HG03521 (cell line): ENCODE results near the gene CNTN1.

Source experiments
- ATAC-seq: cut with Tn5 transposase; IDR thresholded peaks from one replicate; pipeline ENCODE4 v1.9.1; 2021; ENCODE audit warnings: mild to moderate bottlenecking, moderate library complexity; ENCODE audit not compliant: unreplicated experiment

The CNTN1 gene

DNA sequence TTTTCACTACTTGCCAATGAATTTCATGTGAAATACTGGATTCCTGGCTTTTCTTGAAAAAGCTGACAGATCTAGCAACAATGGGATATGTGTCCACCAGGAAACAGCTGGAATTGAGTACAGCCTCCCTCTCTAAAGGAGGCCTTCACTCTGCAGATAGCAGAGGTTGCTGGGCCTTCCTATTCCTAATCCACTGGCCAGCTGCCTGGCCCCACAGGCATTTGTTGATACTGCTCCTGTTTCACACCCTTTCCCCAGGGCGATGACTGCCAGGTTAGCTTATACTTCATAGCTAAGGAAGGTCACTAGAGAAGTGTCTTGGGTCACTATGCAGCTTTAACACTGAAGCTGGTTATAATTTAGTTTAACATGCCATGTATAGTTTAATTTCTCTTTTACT lies 408.3 kb downstream of the CNTN1 start:
- ATAC-seq: no peak

DNA sequence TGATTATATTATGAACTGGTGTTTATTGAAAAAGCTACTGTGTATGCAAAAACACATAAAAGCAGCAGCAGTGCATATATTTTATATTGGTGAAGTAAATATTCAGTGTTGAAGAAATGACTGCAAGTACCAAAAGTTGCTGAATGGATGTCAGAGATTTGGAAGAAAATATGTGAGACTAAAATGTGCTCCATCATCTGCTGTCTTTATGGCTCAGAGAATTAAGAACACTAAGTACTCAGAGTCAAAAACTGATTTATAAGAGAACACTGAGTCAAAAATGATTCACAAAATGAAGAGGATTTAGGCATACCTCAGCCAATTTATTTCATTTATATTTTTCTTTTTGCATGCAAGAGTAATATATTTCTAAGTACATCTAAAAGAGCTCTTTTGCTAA lies 409.6 kb downstream of the CNTN1 start:
- ATAC-seq: no peak

DNA sequence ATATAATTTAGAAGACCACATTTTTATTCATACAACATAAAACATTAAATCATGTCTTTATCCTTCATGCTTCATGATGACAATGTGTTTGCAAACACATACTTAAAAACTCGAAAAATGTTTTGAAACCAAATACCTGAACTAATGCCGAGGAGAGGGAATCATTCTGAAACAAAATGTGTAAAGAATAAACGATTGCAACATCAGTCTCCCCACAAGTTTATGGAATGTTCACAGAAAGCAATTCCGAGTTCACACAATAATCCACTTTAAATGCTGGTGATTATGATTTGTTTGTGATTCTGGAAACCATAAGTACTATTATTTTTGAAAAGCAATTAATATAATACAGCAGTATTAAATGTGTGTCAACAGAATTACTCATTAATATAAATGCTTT lies 411.4 kb downstream of the CNTN1 start:
- no peak for ATAC-seq

DNA sequence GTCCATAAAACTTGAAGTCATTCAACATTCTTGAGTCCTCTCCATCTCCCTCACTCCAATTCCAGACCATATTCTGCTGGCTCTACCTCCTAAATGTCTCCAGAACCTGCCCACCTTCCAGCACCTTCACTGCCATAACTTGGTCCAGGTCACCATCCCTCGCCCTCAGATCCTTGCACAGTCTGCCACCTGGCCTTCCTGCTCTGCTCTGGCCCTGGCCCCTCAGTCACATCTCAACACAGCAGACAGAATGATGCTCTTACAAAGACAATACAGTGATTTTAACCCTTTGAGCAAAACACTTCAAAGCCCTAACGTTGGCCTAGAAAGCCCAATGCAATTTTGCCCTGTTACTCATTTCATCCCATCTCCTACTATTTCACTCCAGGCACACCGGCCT lies 414.1 kb downstream of the CNTN1 start:
- no peak for ATAC-seq

DNA sequence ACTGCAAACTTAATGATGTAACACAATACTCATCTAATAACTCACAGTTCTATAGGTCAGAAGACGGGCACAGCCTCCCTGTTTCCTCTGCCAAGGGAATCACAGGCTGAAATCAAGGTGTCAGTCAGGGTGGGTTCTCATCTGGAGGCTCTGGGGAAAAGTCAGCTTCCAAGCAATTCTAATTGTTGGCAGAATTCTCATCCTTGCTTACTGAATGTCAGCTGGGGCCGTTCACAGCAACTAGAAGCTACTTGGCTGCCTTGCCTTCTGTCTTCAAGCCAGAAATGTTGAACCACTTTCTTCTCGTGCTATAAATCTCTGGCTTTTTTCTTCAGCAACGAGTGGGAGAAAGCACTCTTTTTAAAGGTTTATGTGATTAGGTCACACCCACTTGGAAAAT lies 415.8 kb downstream of the CNTN1 start:
- no peak for ATAC-seq

DNA sequence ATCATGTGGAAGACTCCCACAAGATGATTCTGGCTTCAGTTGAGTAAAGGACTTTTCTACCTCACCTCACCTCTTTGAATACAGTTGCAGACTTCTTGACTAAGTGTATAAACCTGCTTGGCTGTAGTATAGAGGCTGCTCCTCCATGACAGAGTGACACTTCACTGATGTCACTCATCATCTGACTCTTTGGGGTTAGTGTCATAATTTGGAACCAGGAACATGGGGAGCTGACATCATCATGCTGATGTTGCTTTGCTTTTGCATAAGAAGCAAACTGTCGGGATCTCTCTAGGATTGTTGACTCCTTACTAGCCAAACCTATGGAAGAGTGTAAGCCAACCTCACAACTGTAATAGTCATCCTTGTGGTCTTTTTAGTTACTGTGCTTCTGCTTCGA lies 420.7 kb downstream of the CNTN1 start:
- no peak for ATAC-seq

DNA sequence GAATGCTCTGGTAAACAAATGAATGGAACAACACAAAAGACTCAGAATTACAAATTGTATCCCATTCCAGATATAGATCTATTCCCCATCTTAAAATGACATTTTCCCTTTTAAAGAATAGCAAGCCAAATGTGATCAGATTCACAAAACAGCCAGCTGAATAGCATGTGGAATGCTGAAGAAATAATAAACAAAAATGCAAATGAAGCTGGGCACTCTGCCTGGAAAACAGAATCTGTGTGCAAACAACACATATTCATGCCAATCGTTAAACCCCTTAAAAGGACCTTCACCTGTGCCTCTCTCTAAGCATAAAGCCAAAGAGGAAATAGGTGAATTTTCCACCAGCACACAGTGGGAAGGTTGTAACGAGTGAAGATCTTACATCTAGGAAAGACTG lies 428.0 kb downstream of the CNTN1 start:
- ATAC-seq: no peak

DNA sequence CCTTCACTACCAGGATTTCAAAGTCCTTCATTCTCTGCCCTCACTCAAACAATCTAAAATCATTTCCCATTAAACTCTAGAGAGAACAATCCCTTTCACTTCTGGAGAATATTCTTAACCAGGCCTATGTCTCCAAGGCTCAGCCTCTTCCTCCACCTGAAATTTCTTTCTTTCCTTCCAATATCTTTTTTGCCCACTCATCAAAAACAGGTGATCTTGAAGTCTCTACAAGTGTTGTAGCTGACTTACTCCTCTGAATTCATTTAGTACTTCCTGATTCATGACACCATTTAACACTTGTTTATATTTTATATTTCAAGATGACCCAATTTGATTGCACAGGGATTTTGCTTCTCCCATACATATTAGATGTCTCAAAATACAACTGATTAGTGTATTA lies 429.1 kb downstream of the CNTN1 start:
- ATAC-seq: no peak
